ENCODE measurements around the gene TIMM17A.

DNA sequence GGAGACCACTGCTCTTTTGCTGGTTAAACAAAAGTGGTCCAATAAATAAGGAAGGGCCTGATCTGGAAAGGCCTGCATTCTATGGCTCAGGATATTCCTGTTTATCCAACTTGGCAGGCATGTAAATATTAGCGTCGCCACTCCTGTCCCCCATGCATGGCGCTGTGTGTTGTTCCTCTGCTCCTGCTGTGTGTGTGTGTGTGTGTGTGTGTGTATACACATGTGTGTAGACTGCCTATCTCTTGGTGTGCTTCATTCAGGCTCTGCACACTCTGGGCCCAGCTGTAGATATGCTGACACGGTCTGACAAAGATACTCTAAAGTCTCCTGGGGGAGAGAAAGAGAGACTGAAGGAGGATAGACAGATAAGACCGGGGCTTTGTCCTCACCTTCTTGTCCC, 15.7 kb upstream of the TIMM17A start:
- TF ChIP-seq, protein P1, sequence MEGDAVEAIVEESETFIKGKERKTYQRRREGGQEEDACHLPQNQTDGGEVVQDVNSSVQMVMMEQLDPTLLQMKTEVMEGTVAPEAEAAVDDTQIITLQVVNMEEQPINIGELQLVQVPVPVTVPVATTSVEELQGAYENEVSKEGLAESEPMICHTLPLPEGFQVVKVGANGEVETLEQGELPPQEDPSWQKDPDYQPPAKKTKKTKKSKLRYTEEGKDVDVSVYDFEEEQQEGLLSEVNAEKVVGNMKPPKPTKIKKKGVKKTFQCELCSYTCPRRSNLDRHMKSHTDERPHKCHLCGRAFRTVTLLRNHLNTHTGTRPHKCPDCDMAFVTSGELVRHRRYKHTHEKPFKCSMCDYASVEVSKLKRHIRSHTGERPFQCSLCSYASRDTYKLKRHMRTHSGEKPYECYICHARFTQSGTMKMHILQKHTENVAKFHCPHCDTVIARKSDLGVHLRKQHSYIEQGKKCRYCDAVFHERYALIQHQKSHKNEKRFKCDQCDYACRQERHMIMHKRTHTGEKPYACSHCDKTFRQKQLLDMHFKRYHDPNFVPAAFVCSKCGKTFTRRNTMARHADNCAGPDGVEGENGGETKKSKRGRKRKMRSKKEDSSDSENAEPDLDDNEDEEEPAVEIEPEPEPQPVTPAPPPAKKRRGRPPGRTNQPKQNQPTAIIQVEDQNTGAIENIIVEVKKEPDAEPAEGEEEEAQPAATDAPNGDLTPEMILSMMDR (conservative IDR thresholded peaks at IDR 0.05; ENCODE audit: low read length) = no peak
- no peak for TF ChIP-seq EZH2phosphoT487 (IDR thresholded peaks at IDR 0.05; ENCODE audit: borderline replicate concordance, low read depth, low read length)

Data from OCI-LY7 (cell line).